Heart left ventricle (tissue), 16 donors: ENCODE measurements around the gene STXBP5. TPM values are rescaled to one million over a fixed set of nuclear protein-coding genes. Genes with fewer than 3 reads are reported as not detected.

Experiments used
- ATAC-seq, 4 donors: fragments of 200-7000 bp; cut with Tn5 transposase; one replicate each; pipeline ENCODE4 v1.9.1; 2020 to 2022; ENCODE audit warnings: moderate library complexity in 4 of 4, mild to moderate bottlenecking in 3 of 4, moderate number of reproducible peaks in 1 of 4
- DNase-seq, 5 donors: peaks; one replicate each; pipeline ENCODE4 v3.0.0-alpha.2; 2020
- H3K27ac ChIP-seq, 12 donors: fragments of 200-600 bp; sonication (generic) in 4 of 12; one replicate each; pipeline versions ENCODE4 v1.5.0 to v1.8.0; 2016 to 2022; ENCODE audit warnings: mild to moderate bottlenecking in 2 of 12
- H3K27me3 ChIP-seq, 9 donors: fragments of 200-600 bp; sonication (generic) in 2 of 9; one replicate each; pipeline versions ENCODE4 v1.5.1 to v1.8.0; 2016 to 2022; ENCODE audit warnings: mild to moderate bottlenecking in 3 of 9
- H3K36me3 ChIP-seq, 9 donors: fragments of 200-600 bp; sonication (generic) in 2 of 9; one replicate each; pipeline versions ENCODE4 v1.5.0 to v1.8.0; 2018 to 2022; ENCODE audit warnings: mild to moderate bottlenecking in 2 of 9
- H3K4me1 ChIP-seq, 12 donors: fragments of 200-600 bp; sonication (generic) in 4 of 12; one replicate each; pipeline versions ENCODE4 v1.5.0 to v1.8.0; 2016 to 2022; ENCODE audit warnings: mild to moderate bottlenecking in 3 of 12
- H3K4me3 ChIP-seq, 12 donors: fragments of 200-600 bp; sonication (generic) in 4 of 12; one replicate each; pipeline versions ENCODE4 v1.5.0 to v1.8.0; 2017 to 2022; ENCODE audit warnings: mild to moderate bottlenecking in 9 of 12, moderate library complexity in 4 of 12
- H3K9me3 ChIP-seq, 12 donors: fragments of 200-600 bp; sonication (generic) in 4 of 12; one replicate each; pipeline versions ENCODE4 v1.5.0 to v1.8.0; 2016 to 2022; ENCODE audit warnings: mild to moderate bottlenecking in 1 of 12
- POLR2A ChIP-seq, 2 donors: fragments of 450-650 bp; IDR thresholded peaks; one replicate each; pipeline ENCODE4 v1.6.1; 2017; ENCODE audit warnings: antibody characterized with exemption in 2 of 2, mild to moderate bottlenecking in 2 of 2, moderate library complexity in 2 of 2
- WGBS, 4 donors: extraction: QIAGEN DNeasy Blood & Tissue Kit in 2 of 4; methylation state at CpG; one replicate each; pipeline versions ENCODE4 v1.1.5 to v1.1.7; 2013 to 2018; 5-methylcytosine and 5-hydroxymethylcytosine counted together
- intact Hi-C, 10 donors: fragments of 100-400 bp; cut with DNase I; formaldehyde crosslinking; loops; one replicate each; pipeline versions ENCODE4 v1.11.1 to v1.14.2; 2022
- polyA plus RNA-seq, 2 donors: library from polyadenylated mRNA; stranded (reverse); fragments of 200-250 nt; gene quantifications; one replicate each; pipeline ENCODE4 v1.2.3, GENCODE V29; 2013
- total RNA-seq, 9 donors: library from RNA; depleted of rRNA in 2 of 9; stranded (reverse); fragments of >200 nt in 2 of 9; fragmentation: NEBNext Ultra II Directional in 3 of 9; extraction: Animal tissue kit (Norgen Biotek cat#: 25700) in 3 of 9; gene quantifications; one replicate each; pipeline versions ENCODE4 v1.1.0 to v1.2.4, GENCODE V29; 2016 to 2023
- TF ChIP-seq, protein P1 (sequence below), 12 donors: fragments of 200-600 bp; sonication (generic) in 4 of 12; IDR thresholded peaks; one replicate each; pipeline versions ENCODE4 v1.5.0 to v1.8.0; 2018 to 2022; ENCODE audit warnings: antibody characterized with exemption in 12 of 12, mild to moderate bottlenecking in 5 of 12
- donor health status: ischemic (EF 13 %, LVEDD 7.1; RV severe dilation, severe dysfunction).
- donor health status: healthy with polysubstance abuse.
- donor health status: DM: no; HTN: yes; CAD: no.
- donor health status: DM: no; HTN: no; CAD: no.
- donor health status: ischemic (EF 25% LVEDD 6.9; RV normal size, moderate dysfunction).
- donor health status: ischemic (EF 25% LVEDD 5.7; RV mildly dilated, moderate dysfunction).
- donor health status: healthy.
- donor health status: DM: yes; HTN: yes; CAD: no.
- donor health status: ischemic (EF 35%, LVEDD 5.7; RV mildly dilated, moderate dysfunction).
- donor health status: nonischemic (EF 11% LVEDD 7.7; RV severe dilation, severe dysfunction).
- donor health status: DM: yes; HTN: yes; CAD: no.
- donor health status: PGD.
- donor health status: ischemic (EF 29% LVEDD 5.4; RV normal size, mild dysfunction).
- donor health status: nonischemic (EF 23%, LVEDD 6.1; RV moderate dilation, normal function).

The STXBP5 gene
- total and polyA plus RNA-seq, 11 donors: 5.7 to 20.0 (median 14.1) TPM

DNA sequence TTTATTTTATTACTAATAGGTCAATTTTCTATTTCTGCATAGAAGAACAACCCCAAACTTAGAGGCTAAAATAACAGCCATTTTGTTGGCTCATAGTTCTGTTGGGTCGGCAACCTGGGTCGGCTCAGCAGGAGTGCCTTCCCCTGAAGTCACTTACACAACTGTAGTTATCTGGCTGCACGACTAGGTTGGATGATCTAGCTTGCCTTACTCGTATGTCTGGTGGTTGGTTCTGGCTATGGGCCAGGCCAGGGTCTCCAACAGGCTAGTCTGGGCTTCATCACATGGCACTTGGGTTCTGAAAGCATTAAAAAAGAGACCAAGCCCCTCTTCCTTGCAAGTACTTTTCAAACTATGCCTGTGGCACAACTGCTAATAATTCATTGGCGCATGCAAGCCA is 53.5 kb downstream of the STXBP5 start:
- H3K36me3 ChIP-seq: peaks cover 0 to 10% (median 0%) of the 10 kb centered on the region in 9 donors
- TF ChIP-seq, protein P1, sequence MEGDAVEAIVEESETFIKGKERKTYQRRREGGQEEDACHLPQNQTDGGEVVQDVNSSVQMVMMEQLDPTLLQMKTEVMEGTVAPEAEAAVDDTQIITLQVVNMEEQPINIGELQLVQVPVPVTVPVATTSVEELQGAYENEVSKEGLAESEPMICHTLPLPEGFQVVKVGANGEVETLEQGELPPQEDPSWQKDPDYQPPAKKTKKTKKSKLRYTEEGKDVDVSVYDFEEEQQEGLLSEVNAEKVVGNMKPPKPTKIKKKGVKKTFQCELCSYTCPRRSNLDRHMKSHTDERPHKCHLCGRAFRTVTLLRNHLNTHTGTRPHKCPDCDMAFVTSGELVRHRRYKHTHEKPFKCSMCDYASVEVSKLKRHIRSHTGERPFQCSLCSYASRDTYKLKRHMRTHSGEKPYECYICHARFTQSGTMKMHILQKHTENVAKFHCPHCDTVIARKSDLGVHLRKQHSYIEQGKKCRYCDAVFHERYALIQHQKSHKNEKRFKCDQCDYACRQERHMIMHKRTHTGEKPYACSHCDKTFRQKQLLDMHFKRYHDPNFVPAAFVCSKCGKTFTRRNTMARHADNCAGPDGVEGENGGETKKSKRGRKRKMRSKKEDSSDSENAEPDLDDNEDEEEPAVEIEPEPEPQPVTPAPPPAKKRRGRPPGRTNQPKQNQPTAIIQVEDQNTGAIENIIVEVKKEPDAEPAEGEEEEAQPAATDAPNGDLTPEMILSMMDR (IDR thresholded peaks at IDR 0.05): no peak
- TF ChIP-seq POLR2A (IDR thresholded peaks at IDR 0.05): no peak

DNA sequence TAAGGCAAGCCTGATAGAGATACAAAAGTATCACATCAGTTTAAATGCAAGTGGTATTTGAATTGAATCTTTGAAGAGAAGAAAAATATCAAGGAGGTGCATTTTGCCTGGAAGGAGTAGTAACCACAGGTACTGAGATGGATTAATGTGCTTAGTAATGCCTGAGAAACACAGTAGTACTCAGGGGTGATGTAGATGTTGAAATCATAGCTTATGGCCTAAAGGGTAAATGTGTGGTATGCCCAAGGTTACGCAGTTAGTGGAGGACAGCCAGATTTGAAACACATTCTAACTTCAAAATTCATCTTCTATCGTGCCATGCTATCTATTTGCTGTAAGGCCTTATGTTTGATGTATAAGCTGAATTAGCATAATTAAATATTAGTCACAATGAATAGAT is 55.9 kb downstream of the STXBP5 start:
- no peaks in the 10 kb centered on the region for H3K9me3 ChIP-seq
- ATAC-seq: no peak
- intact Hi-C loops: loop anchor here in 1 of 10 donors (10.0 kb wide), 1 partner anchor 55 kb away; the partner anchor contains the start of gene STXBP5

More for the DNA sequence above, 53.5 kb downstream of the STXBP5 start:
- peaks cover 0 to 6% (median 0%) of the 10 kb centered on the region in 12 donors for H3K9me3 ChIP-seq
- ATAC-seq (no peak), DNase-seq (no peak)
- 61 to 77% (median 67%) methylated on average over 5 of the region's 5 CpGs for WGBS, 4 donors
- no peak overlapping the region for H3K27ac ChIP-seq
- H3K27me3 ChIP-seq: no peaks in the 10 kb centered on the region
- no peak overlapping the region for H3K4me3 ChIP-seq
- H3K4me1 ChIP-seq: no peaks in the 10 kb centered on the region
- intact Hi-C loops: no loop called here

DNA sequence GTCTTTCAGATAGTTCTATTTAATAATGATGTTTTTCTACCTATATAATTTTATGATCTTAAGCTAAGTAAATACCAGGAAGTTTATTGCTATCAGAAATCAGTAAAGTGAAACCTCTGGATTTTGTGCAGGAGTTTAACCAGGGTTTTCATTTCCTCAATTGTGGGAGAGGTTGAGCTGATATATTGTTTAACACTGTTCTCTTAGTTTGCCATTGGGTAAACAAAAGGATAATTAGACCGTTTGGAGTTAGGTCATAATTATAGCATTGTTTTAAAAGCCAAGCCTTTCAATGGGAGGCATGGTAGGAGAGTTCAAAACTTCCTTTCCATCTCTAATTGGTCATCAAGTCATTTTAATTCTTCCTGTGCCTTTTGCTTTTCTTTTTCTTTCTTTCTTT is 58.7 kb downstream of the STXBP5 start:
- Histone ChIP-seq H3K36me3 (peaks cover 0 to 39% (median 11%) of the 10 kb centered on the region in 9 donors), H3K4me1 (no peaks in the 10 kb centered on the region), H3K4me3 (no peak overlapping the region), H3K27ac (no peak overlapping the region), H3K9me3 (no peaks in the 10 kb centered on the region), H3K27me3 (no peaks in the 10 kb centered on the region)
- ATAC-seq (no peak), DNase-seq (no peak)
- TF ChIP-seq POLR2A (IDR thresholded peaks at IDR 0.05): no peak
- TF ChIP-seq, protein P1 (IDR thresholded peaks at IDR 0.05): no peak
- intact Hi-C loops: loop anchor here in 1 of 10 donors (10.0 kb wide), 1 partner anchor 58 kb away; the partner anchor contains the start of gene STXBP5
- 41 to 55% (median 42%) methylated on average over 1 of the region's 1 CpG for WGBS, 4 donors

More for the DNA sequence above, 55.9 kb downstream of the STXBP5 start:
- Histone ChIP-seq H3K27me3 (no peaks in the 10 kb centered on the region), H3K4me1 (no peaks in the 10 kb centered on the region), H3K4me3 (no peak overlapping the region), H3K27ac (no peak overlapping the region), H3K36me3 (peaks cover 0 to 19% (median 6%) of the 10 kb centered on the region in 9 donors)
- WGBS, 4 donors: 82 to 94% (median 87%) methylated on average over 2 of the region's 2 CpGs
- no peak for TF ChIP-seq POLR2A (IDR thresholded peaks at IDR 0.05)
- TF ChIP-seq, protein P1 (IDR thresholded peaks at IDR 0.05): no peak
- DNase-seq: no peak

DNA sequence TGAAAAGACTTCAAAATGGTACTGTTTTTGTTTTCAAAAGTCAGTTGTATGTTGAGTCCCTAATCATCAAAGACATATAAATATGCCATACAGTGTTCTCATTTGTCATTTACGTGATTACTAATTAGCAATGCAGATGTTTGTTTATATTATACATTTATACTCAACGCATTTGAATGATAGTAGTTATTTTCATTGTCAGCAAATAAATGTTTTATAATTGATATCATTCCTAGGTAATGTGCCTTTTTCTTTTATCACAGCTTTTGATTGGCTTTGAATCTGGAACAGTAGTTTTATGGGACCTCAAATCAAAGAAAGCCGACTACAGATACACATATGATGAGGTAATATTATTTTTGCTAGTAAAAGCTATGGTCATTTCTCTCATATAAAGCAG is 62.6 kb downstream of the STXBP5 start:
- intact Hi-C loops: loop anchor here in 2 of 10 donors (2.0 to 10.0 kb wide), 2 partner anchors 20 to 62 kb away; partner anchors contain the start of gene STXBP5 (in 1 of the 2)
- H3K36me3 ChIP-seq: peaks cover 0 to 69% (median 26%) of the 10 kb centered on the region in 9 donors
- DNase-seq (no peak), ATAC-seq (no peak)
- H3K27ac ChIP-seq: no peak overlapping the region
- 93 to 98% (median 97%) methylated on average over 3 of the region's 3 CpGs for WGBS, 4 donors
- TF ChIP-seq POLR2A (IDR thresholded peaks at IDR 0.05): no peak
- TF ChIP-seq, protein P1 (IDR thresholded peaks at IDR 0.05): no peak
- H3K4me1 ChIP-seq: no peaks in the 10 kb centered on the region
- H3K9me3 ChIP-seq: no peaks in the 10 kb centered on the region
- H3K27me3 ChIP-seq: no peaks in the 10 kb centered on the region
- H3K4me3 ChIP-seq: no peak overlapping the region
